Esophagus (tissue), 2 donors: ENCODE data around the gene STX8. TPM values are rescaled to one million over a fixed set of nuclear protein-coding genes. Genes with fewer than 3 reads are reported as not detected.

Experiments
- H3K27ac ChIP-seq, 2 donors: one replicate each; pipeline ENCODE4 v1.5.1; 2013; ENCODE audit warnings: low read depth in 2 of 2, mild to moderate bottlenecking in 2 of 2, inconsistent platforms in 1 of 2, low read length in 1 of 2, moderate library complexity in 1 of 2
- H3K27me3 ChIP-seq, 2 donors: one replicate each; pipeline ENCODE4 v1.6.1; 2013; ENCODE audit warnings: low read length in 2 of 2, control low read depth in 1 of 2, mild to moderate bottlenecking in 1 of 2; ENCODE audit not compliant: insufficient read depth in 2 of 2, control insufficient read depth in 1 of 2
- H3K36me3 ChIP-seq, 2 donors: one replicate each; pipeline ENCODE4 v1.6.1; 2013; ENCODE audit warnings: low read length in 1 of 2; ENCODE audit not compliant: control insufficient read depth in 2 of 2, insufficient read depth in 2 of 2
- H3K4me1 ChIP-seq, 2 donors: one replicate each; pipeline ENCODE4 v1.6.1; 2013; ENCODE audit warnings: low read length in 1 of 2; ENCODE audit not compliant: control insufficient read depth in 2 of 2, insufficient read depth in 2 of 2
- H3K4me3 ChIP-seq, 2 donors: one replicate each; pipeline ENCODE4 v1.5.1; 2013; ENCODE audit warnings: low read length in 2 of 2, mild to moderate bottlenecking in 2 of 2, low read depth in 1 of 2, moderate library complexity in 1 of 2
- H3K9me3 ChIP-seq, 2 donors: one replicate each; pipeline ENCODE4 v1.6.1; 2013; ENCODE audit warnings: mild to moderate bottlenecking in 2 of 2, low read depth in 1 of 2, low read length in 1 of 2, moderate library complexity in 1 of 2; ENCODE audit not compliant: control insufficient read depth in 2 of 2, insufficient read depth in 1 of 2
- WGBS, 2 donors: extraction: QIAGEN DNeasy Blood & Tissue Kit; methylation state at CpG; one replicate each; pipeline ENCODE4 v1.1.7; 2013; 5-methylcytosine and 5-hydroxymethylcytosine counted together
- polyA plus RNA-seq, 2 donors: library from polyadenylated mRNA; stranded (reverse); fragments of 200-250 nt; gene quantifications; one replicate each; pipeline ENCODE4 v1.2.3, GENCODE V29; 2013
- donor health status: healthy with polysubstance abuse.
- donor health status: Bipolar disorder and iron deficiency.

STX8 gene
- polyA plus RNA-seq, 2 donors: 37.0 to 44.8 TPM

- Histone ChIP-seq H3K4me3 (no peak overlapping the region), H3K27ac (no peak overlapping the region), H3K36me3 (no peaks in the 10 kb centered on the region), H3K4me1 (no peaks in the 10 kb centered on the region), H3K27me3 (no peaks in the 10 kb centered on the region), H3K9me3 (no peaks in the 10 kb centered on the region)
- 84 to 89% methylated on average over 2 of the region's 2 CpGs for WGBS, 2 donors
Measured at GRCh38 chr17:9484789-9485188, 90.8 kb downstream of the STX8 start.

- WGBS, 2 donors: 79 to 84% methylated on average over 4 of the region's 4 CpGs
- no peak overlapping the region for H3K27ac ChIP-seq
- no peaks in the 10 kb centered on the region for H3K27me3 ChIP-seq
- H3K9me3 ChIP-seq: no peaks in the 10 kb centered on the region
- no peak overlapping the region for H3K4me3 ChIP-seq
- H3K4me1 ChIP-seq: no peaks in the 10 kb centered on the region
- no peaks in the 10 kb centered on the region for H3K36me3 ChIP-seq
Measured at GRCh38 chr17:9479964-9480363, 95.7 kb downstream of the STX8 start.

- H3K36me3 ChIP-seq: no peaks in the 10 kb centered on the region
- H3K4me1 ChIP-seq: no peaks in the 10 kb centered on the region
- 97% methylated on average over 3 of the region's 3 CpGs for WGBS, 2 donors
- no peaks in the 10 kb centered on the region for H3K27me3 ChIP-seq
- H3K9me3 ChIP-seq: no peaks in the 10 kb centered on the region
- no peak overlapping the region for H3K4me3 ChIP-seq
- no peak overlapping the region for H3K27ac ChIP-seq
Measured at GRCh38 chr17:9478889-9479288, 96.7 kb downstream of the STX8 start.

- H3K36me3 ChIP-seq: no peaks in the 10 kb centered on the region
- H3K4me1 ChIP-seq: peaks cover 0 to 2% of the 10 kb centered on the region in 2 donors
- H3K4me3 ChIP-seq: no peak overlapping the region
- 95 to 96% methylated on average over 4 of the region's 4 CpGs for WGBS, 2 donors
- H3K27me3 ChIP-seq: no peaks in the 10 kb centered on the region
- H3K27ac ChIP-seq: no peak overlapping the region
- no peaks in the 10 kb centered on the region for H3K9me3 ChIP-seq
Measured at GRCh38 chr17:9475101-9475658, 100.4 kb downstream of the STX8 start.

GRCh38 chr17:9473711-9474110 is 101.9 kb downstream of the STX8 start:
- no peaks in the 10 kb centered on the region for H3K36me3 ChIP-seq
- H3K27ac ChIP-seq: no peak overlapping the region
- H3K4me3 ChIP-seq: no peak overlapping the region
- no peaks in the 10 kb centered on the region for H3K9me3 ChIP-seq
- no peaks in the 10 kb centered on the region for H3K27me3 ChIP-seq
- 70 to 73% methylated on average over 4 of the region's 4 CpGs for WGBS, 2 donors
- H3K4me1 ChIP-seq: peaks cover 0 to 2% of the 10 kb centered on the region in 2 donors

GRCh38 chr17:9472541-9472940 is 103.1 kb downstream of the STX8 start:
- H3K4me1 ChIP-seq: peaks cover 0 to 2% of the 10 kb centered on the region in 2 donors
- 88% methylated on average over 3 of the region's 3 CpGs for WGBS, 2 donors
- H3K27me3 ChIP-seq: no peaks in the 10 kb centered on the region
- no peaks in the 10 kb centered on the region for H3K9me3 ChIP-seq
- H3K36me3 ChIP-seq: no peaks in the 10 kb centered on the region
- H3K27ac ChIP-seq: peak overlapping the region in 1 of 2 donors; percentile 29
- H3K4me3 ChIP-seq: no peak overlapping the region

GRCh38 chr17:9472094-9472493 is 103.5 kb downstream of the STX8 start:
- H3K27me3 ChIP-seq: no peaks in the 10 kb centered on the region
- H3K9me3 ChIP-seq: no peaks in the 10 kb centered on the region
- peaks cover 0 to 2% of the 10 kb centered on the region in 2 donors for H3K4me1 ChIP-seq
- no peak overlapping the region for H3K4me3 ChIP-seq
- H3K36me3 ChIP-seq: no peaks in the 10 kb centered on the region
- peak overlapping the region in 1 of 2 donors; percentile 29 for H3K27ac ChIP-seq
- WGBS, 2 donors: 87 to 88% methylated on average over 5 of the region's 5 CpGs

- Histone ChIP-seq H3K27me3 (no peaks in the 10 kb centered on the region), H3K9me3 (no peaks in the 10 kb centered on the region), H3K27ac (no peak overlapping the region), H3K36me3 (no peaks in the 10 kb centered on the region), H3K4me1 (peaks cover 0 to 2% of the 10 kb centered on the region in 2 donors), H3K4me3 (no peak overlapping the region)
- WGBS, 2 donors: 60% methylated on average over 4 of the region's 4 CpGs
Measured at GRCh38 chr17:9470171-9470570, 105.4 kb downstream of the STX8 start.

GRCh38 chr17:9468937-9469336 is 106.7 kb downstream of the STX8 start:
- H3K36me3 ChIP-seq: no peaks in the 10 kb centered on the region
- no peak overlapping the region for H3K27ac ChIP-seq
- peaks cover 0 to 2% of the 10 kb centered on the region in 2 donors for H3K4me1 ChIP-seq
- no peak overlapping the region for H3K4me3 ChIP-seq
- WGBS, 2 donors: 86 to 93% methylated on average over 4 of the region's 4 CpGs
- H3K27me3 ChIP-seq: no peaks in the 10 kb centered on the region
- H3K9me3 ChIP-seq: no peaks in the 10 kb centered on the region

GRCh38 chr17:9468532-9468931 is 107.1 kb downstream of the STX8 start:
- Histone ChIP-seq H3K36me3 (no peaks in the 10 kb centered on the region), H3K9me3 (no peaks in the 10 kb centered on the region), H3K4me3 (no peak overlapping the region), H3K4me1 (peaks cover 0 to 2% of the 10 kb centered on the region in 2 donors), H3K27ac (no peak overlapping the region), H3K27me3 (no peaks in the 10 kb centered on the region)
- WGBS, 2 donors: 78 to 94% methylated on average over 10 of the region's 10 CpGs
